Measurements from ENCODE around the gene UQCRH. TPM values are rescaled to one million over a fixed set of nuclear protein-coding genes. Genes with fewer than 3 reads are reported as not detected.
"Not testable (repeated sequence)": the region's sequence is repeated elsewhere in the genome, so short reads cannot be mapped to it uniquely, and the experiment has no call there.

Gene UQCRH
- total RNA-seq, 1 donor: 202 TPM

DNA sequence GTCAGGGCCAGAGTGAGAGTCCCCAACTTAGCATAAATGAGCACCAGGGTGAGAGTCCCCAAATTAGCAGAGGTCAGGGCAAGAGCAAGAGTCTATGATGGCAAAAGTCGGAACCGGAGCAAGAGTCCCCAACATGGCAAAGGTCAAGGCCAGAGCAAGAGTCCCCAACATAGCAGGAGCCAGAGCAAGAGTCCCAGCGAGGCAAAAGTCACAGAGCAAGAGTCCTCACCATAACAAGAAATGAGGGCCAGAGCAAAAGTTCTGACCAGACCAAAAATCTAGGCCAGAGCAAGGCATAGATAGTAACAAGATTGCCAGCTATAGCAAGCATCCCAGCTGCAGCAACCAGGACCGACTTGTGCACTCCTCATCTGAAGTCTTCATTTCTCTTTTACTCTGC lies 40.2 kb downstream of the UQCRH start:
- Histone ChIP-seq H3K4me1 (ENCODE audit: insufficient read depth, low read length) (peaks cover 19% of the 10 kb centered on the region), H3K36me3 (ENCODE audit: insufficient read depth, low read length) (peaks cover 30% of the 10 kb centered on the region), H3K4me3 (ENCODE audit: insufficient read depth, low read length) (no peak overlapping the region), H2AFZ (ENCODE audit: low read length) (no peak overlapping the region), H4K20me1 (ENCODE audit: insufficient read depth, low read length) (no peaks in the 10 kb centered on the region), H3K27ac (ENCODE audit: low read depth, low read length) (no peak overlapping the region), H3K27me3 (ENCODE audit: insufficient read depth, low read length) (no peaks in the 10 kb centered on the region), H3K4me2 (ENCODE audit: insufficient read depth, low read length) (no peak overlapping the region), H3K9me3 (ENCODE audit: low read depth, low read length) (no peaks in the 10 kb centered on the region), H3K79me2 (ENCODE audit: insufficient read depth, low read length) (peaks cover 39% of the 10 kb centered on the region)
- DNase-seq (ENCODE audit: insufficient read length, low spot score, missing footprints): no peak
- TF ChIP-seq, protein P1, sequence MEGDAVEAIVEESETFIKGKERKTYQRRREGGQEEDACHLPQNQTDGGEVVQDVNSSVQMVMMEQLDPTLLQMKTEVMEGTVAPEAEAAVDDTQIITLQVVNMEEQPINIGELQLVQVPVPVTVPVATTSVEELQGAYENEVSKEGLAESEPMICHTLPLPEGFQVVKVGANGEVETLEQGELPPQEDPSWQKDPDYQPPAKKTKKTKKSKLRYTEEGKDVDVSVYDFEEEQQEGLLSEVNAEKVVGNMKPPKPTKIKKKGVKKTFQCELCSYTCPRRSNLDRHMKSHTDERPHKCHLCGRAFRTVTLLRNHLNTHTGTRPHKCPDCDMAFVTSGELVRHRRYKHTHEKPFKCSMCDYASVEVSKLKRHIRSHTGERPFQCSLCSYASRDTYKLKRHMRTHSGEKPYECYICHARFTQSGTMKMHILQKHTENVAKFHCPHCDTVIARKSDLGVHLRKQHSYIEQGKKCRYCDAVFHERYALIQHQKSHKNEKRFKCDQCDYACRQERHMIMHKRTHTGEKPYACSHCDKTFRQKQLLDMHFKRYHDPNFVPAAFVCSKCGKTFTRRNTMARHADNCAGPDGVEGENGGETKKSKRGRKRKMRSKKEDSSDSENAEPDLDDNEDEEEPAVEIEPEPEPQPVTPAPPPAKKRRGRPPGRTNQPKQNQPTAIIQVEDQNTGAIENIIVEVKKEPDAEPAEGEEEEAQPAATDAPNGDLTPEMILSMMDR (IDR thresholded peaks at IDR 0.05; ENCODE audit: extremely low read depth, low read depth, low read length): no peak

DNA sequence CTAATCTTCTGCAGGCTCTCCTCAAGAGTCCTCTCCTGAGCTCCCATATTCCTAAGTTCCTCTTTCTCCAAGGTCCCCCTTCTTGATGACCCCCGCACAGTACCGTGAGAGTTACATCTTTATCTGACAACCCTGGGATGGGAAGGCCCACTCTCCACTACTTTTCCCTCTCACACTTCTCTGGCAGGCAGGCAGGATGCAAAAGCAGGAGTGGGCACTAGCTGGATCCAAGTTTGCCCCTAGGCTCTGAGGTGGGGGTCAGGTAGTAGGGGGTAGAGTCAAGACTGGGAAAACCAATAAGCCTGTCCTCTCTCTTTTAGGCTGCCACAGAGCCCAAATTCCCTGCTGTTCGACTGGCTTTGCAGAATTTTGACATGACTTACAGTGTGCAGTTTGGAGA lies 41.0 kb downstream of the UQCRH start:
- no peak overlapping the region for H3K4me2 ChIP-seq (ENCODE audit: insufficient read depth, low read length)
- DNase-seq (ENCODE audit: insufficient read length, low spot score, missing footprints): no peak
- no peak overlapping the region for H2AFZ ChIP-seq (ENCODE audit: low read length)
- H3K79me2 ChIP-seq (ENCODE audit: insufficient read depth, low read length): peaks cover 39% of the 10 kb centered on the region
- H3K4me3 ChIP-seq (ENCODE audit: insufficient read depth, low read length): no peak overlapping the region
- no peaks in the 10 kb centered on the region for H3K9me3 ChIP-seq (ENCODE audit: low read depth, low read length)
- TF ChIP-seq, protein P1 (IDR thresholded peaks at IDR 0.05; ENCODE audit: extremely low read depth, low read depth, low read length): no peak
- H4K20me1 ChIP-seq (ENCODE audit: insufficient read depth, low read length): no peaks in the 10 kb centered on the region
- H3K4me1 ChIP-seq (ENCODE audit: insufficient read depth, low read length): peaks cover 16% of the 10 kb centered on the region
- H3K27ac ChIP-seq (ENCODE audit: low read depth, low read length): no peak overlapping the region
- H3K27me3 ChIP-seq (ENCODE audit: insufficient read depth, low read length): no peaks in the 10 kb centered on the region
- H3K36me3 ChIP-seq (ENCODE audit: insufficient read depth, low read length): peaks cover 37% of the 10 kb centered on the region

DNA sequence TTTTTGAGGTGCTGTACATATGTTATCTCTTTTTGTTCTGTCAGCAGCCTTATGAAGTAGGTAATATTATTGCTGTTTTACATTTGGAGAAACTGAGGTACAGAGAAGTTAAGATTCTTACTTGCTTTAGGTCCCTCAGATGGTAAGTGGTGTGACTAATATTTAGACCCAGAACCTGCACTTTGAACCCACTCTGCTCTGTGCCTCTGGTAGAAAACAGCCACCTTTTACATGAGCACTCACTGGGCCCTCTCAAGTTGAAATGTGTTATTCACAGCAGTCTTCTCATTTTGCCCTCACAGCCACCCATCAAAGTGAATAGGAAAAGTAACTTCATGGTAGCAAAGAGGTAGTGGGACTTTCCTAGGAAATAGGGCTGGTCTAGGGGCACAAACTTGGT lies 41.8 kb downstream of the UQCRH start:
- Histone ChIP-seq H3K27ac (ENCODE audit: low read depth, low read length) (no peak overlapping the region), H3K4me1 (ENCODE audit: insufficient read depth, low read length) (peaks cover 14% of the 10 kb centered on the region), H3K4me3 (ENCODE audit: insufficient read depth, low read length) (no peak overlapping the region), H3K9me3 (ENCODE audit: low read depth, low read length) (no peaks in the 10 kb centered on the region), H2AFZ (ENCODE audit: low read length) (no peak overlapping the region), H3K79me2 (ENCODE audit: insufficient read depth, low read length) (peaks cover 39% of the 10 kb centered on the region), H3K4me2 (ENCODE audit: insufficient read depth, low read length) (no peak overlapping the region), H4K20me1 (ENCODE audit: insufficient read depth, low read length) (no peaks in the 10 kb centered on the region), H3K27me3 (ENCODE audit: insufficient read depth, low read length) (no peaks in the 10 kb centered on the region), H3K36me3 (ENCODE audit: insufficient read depth, low read length) (peaks cover 45% of the 10 kb centered on the region)
- TF ChIP-seq, protein P1 (IDR thresholded peaks at IDR 0.05; ENCODE audit: extremely low read depth, low read depth, low read length): no peak
- DNase-seq (ENCODE audit: insufficient read length, low spot score, missing footprints): no peak

DNA sequence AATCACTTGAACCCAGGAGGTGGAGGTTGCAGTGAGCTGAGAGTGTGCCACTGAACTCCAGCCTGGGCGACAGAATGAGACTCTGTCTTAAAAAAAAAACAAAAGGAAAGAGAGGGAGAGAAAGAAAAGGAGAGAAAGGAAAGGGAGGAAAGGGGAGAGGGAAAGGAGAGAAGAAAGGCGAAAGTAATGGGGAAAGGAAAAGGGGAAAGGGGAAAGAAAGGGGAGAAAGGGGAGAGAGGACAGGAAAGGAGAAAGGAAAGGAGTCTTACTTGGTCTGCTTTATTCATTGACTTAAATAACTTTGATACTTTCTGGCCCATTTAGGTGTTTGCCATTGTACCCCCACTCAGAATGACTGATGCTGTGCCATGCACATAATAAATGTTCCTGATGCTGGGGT lies 48.9 kb downstream of the UQCRH start:
- Histone ChIP-seq H3K4me3 (ENCODE audit: insufficient read depth, low read length) (no peak overlapping the region), H4K20me1 (ENCODE audit: insufficient read depth, low read length) (no peaks in the 10 kb centered on the region), H3K27me3 (ENCODE audit: insufficient read depth, low read length) (no peaks in the 10 kb centered on the region), H3K36me3 (ENCODE audit: insufficient read depth, low read length) (peaks cover 63% of the 10 kb centered on the region), H3K79me2 (ENCODE audit: insufficient read depth, low read length) (no peaks in the 10 kb centered on the region), H2AFZ (ENCODE audit: low read length) (no peak overlapping the region), H3K9me3 (ENCODE audit: low read depth, low read length) (no peaks in the 10 kb centered on the region), H3K4me1 (ENCODE audit: insufficient read depth, low read length) (no peaks in the 10 kb centered on the region), H3K27ac (ENCODE audit: low read depth, low read length) (no peak overlapping the region), H3K4me2 (ENCODE audit: insufficient read depth, low read length) (no peak overlapping the region)
- DNase-seq (ENCODE audit: insufficient read length, low spot score, missing footprints): no peak
- TF ChIP-seq, protein P1 (IDR thresholded peaks at IDR 0.05; ENCODE audit: extremely low read depth, low read depth, low read length): no peak

DNA sequence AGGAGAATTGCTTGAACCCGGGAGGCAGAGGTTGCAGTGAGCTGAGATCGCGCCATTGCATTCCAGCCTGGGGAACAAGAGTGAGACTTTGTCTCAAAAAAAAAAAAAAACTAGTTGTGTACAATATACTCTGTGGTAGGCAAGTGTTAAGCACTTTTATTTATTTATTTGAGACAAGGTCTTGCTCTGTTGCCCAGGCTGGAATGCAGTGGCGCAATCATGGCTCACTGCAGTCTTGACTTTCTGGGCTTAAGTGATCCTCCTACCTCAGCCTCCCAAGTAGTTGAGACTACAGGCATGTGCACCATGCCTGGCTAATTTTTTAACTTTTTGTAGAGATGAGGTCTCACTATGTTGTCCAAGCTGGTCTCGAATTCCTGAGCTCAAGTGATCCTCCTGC lies 52.4 kb downstream of the UQCRH start:
- H3K36me3 ChIP-seq (ENCODE audit: insufficient read depth, low read length): peaks cover 57% of the 10 kb centered on the region
- H4K20me1 ChIP-seq (ENCODE audit: insufficient read depth, low read length); H3K9me3 ChIP-seq (ENCODE audit: low read depth, low read length); H3K4me2 ChIP-seq (ENCODE audit: insufficient read depth, low read length); H3K4me3 ChIP-seq (ENCODE audit: insufficient read depth, low read length); H2AFZ ChIP-seq (ENCODE audit: low read length); DNase-seq (ENCODE audit: insufficient read length, low spot score, missing footprints); H3K79me2 ChIP-seq (ENCODE audit: insufficient read depth, low read length); H3K27me3 ChIP-seq (ENCODE audit: insufficient read depth, low read length); H3K27ac ChIP-seq (ENCODE audit: low read depth, low read length); H3K4me1 ChIP-seq (ENCODE audit: insufficient read depth, low read length): not testable (repeated sequence)

All from osteoblast (primary cell).